ENCODE data around the gene KIAA0586. TPM values are rescaled to one million over a fixed set of nuclear protein-coding genes. Genes with fewer than 3 reads are reported as not detected.
A peak's percentile ranks its signal among the peaks of the same experiment; 100 is the strongest.

The KIAA0586 gene
- total RNA-seq, 1 donor from 2014 or later = 20.1 TPM

DNA sequence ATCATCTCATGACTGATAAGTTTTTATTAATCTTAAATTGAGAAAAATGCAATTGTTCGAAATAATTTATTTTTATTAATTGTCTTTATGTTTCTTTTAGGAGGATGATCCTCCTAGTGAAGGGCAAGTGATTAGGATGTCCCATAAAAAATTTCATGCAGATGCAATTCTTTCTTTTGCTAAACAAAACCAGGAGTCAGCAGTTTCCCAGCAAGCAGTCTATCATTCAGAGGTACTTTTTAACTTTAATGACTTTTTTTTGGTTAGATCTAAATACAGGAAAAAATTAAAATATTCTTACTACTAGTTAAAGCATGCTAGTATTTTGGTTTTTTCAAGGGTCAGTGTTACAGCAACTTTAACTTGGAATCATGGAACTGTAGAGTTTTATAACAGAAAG is 64.5 kb downstream of the KIAA0586 start:
- H3K27me3 ChIP-seq (ENCODE audit: insufficient read depth, low read length) = no peaks in the 10 kb centered on the region
- H3K27ac ChIP-seq (ENCODE audit: low read depth, low read length) = no peak overlapping the region
- H4K20me1 ChIP-seq (ENCODE audit: insufficient read depth, low read length) = no peaks in the 10 kb centered on the region
- Mint-ChIP-seq H3K9me3 (ENCODE audit: unreplicated experiment) (no peaks in the 10 kb centered on the region), H3K4me1 (ENCODE audit: low read depth, unreplicated experiment) (peaks cover 8% of the 10 kb centered on the region), H3K27ac (ENCODE audit: unreplicated experiment) (no peak overlapping the region), H3K4me3 (ENCODE audit: unreplicated experiment) (no peak overlapping the region), H3K36me3 (ENCODE audit: low read depth, unreplicated experiment) (peaks cover 2% of the 10 kb centered on the region), H3K27me3 (ENCODE audit: low read depth, unreplicated experiment) (no peaks in the 10 kb centered on the region)
- no peak overlapping the region for H2AFZ ChIP-seq (ENCODE audit: low read depth, low read length)
- TF ChIP-seq EZH2 (IDR thresholded peaks at IDR 0.05; ENCODE audit: insufficient read depth, low read length) = no peak
- TF ChIP-seq, protein P1, sequence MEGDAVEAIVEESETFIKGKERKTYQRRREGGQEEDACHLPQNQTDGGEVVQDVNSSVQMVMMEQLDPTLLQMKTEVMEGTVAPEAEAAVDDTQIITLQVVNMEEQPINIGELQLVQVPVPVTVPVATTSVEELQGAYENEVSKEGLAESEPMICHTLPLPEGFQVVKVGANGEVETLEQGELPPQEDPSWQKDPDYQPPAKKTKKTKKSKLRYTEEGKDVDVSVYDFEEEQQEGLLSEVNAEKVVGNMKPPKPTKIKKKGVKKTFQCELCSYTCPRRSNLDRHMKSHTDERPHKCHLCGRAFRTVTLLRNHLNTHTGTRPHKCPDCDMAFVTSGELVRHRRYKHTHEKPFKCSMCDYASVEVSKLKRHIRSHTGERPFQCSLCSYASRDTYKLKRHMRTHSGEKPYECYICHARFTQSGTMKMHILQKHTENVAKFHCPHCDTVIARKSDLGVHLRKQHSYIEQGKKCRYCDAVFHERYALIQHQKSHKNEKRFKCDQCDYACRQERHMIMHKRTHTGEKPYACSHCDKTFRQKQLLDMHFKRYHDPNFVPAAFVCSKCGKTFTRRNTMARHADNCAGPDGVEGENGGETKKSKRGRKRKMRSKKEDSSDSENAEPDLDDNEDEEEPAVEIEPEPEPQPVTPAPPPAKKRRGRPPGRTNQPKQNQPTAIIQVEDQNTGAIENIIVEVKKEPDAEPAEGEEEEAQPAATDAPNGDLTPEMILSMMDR (IDR thresholded peaks at IDR 0.05; ENCODE audit: insufficient read depth, low read depth, low read length) = no peak
- no peaks in the 10 kb centered on the region for H3K9me3 ChIP-seq (ENCODE audit: insufficient read depth, low read depth, low read length)
- no peak overlapping the region for H3K9ac ChIP-seq (ENCODE audit: low read length)
- DNase-seq (ENCODE audit: low read depth) (no peak), FAIRE-seq (no peak)
- H3K79me2 ChIP-seq (ENCODE audit: insufficient read depth, low read length) = no peaks in the 10 kb centered on the region
- H3K4me1 ChIP-seq (ENCODE audit: insufficient read depth, low read length) = peaks cover 9% of the 10 kb centered on the region
- peaks cover 8% of the 10 kb centered on the region for H3K36me3 ChIP-seq (ENCODE audit: insufficient read depth, low read length)
- peak overlapping the region; percentile 16 for H3K4me2 ChIP-seq (ENCODE audit: low read length)
- H3K4me3 ChIP-seq (ENCODE audit: insufficient read depth, low read depth, low read length) = no peak overlapping the region

DNA sequence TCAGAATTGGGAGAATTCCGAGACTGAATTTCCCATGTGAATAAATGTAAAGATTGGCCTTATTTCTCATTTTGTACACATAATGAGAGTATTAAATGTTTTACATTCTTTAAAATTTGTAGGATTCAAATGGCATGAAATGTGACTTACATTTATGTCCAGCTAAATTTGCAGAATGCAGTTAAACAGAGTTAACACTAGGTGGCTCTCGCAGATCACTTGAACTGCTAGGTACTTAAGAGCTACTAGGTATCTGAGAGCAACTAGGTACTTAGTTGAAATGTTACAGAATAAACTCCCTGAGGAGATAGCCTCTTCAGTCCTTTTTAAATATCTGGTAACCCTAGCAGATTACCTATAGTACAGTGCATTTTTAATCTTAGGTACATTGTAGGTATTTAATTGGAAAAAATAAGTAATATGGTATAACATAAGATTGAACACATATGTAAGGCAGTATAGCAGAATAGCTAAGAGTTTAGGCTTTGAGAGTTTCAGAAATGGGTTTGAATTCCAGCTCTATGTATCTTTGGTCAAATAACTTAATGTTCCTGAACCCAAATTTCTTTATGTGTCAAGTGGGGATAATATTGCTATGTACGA is 73.8 kb downstream of the KIAA0586 start:
- H3K36me3 Mint-ChIP-seq (ENCODE audit: low read depth, unreplicated experiment) = no peaks in the 10 kb centered on the region
- Histone ChIP-seq H4K20me1 (ENCODE audit: insufficient read depth, low read length) (no peaks in the 10 kb centered on the region), H3K27ac (ENCODE audit: low read depth, low read length) (no peak overlapping the region), H3K9me3 (ENCODE audit: insufficient read depth, low read depth, low read length) (no peaks in the 10 kb centered on the region), H3K9ac (ENCODE audit: low read length) (no peak overlapping the region), H3K4me1 (ENCODE audit: insufficient read depth, low read length) (no peaks in the 10 kb centered on the region), H3K79me2 (ENCODE audit: insufficient read depth, low read length) (no peaks in the 10 kb centered on the region), H3K36me3 (ENCODE audit: insufficient read depth, low read length) (peaks cover 9% of the 10 kb centered on the region), H3K4me3 (ENCODE audit: insufficient read depth, low read depth, low read length) (no peak overlapping the region), H2AFZ (ENCODE audit: low read depth, low read length) (no peak overlapping the region), H3K27me3 (ENCODE audit: insufficient read depth, low read length) (no peaks in the 10 kb centered on the region), H3K4me2 (ENCODE audit: low read length) (no peak overlapping the region)
- H3K27me3 Mint-ChIP-seq (ENCODE audit: low read depth, unreplicated experiment) = no peaks in the 10 kb centered on the region
- H3K27ac Mint-ChIP-seq (ENCODE audit: unreplicated experiment) = no peak overlapping the region
- H3K9me3 Mint-ChIP-seq (ENCODE audit: unreplicated experiment) = no peaks in the 10 kb centered on the region
- no peaks in the 10 kb centered on the region for H3K4me1 Mint-ChIP-seq (ENCODE audit: low read depth, unreplicated experiment)
- DNase-seq (ENCODE audit: low read depth) (peak; percentile 67), FAIRE-seq (peak; percentile 95)
- TF ChIP-seq EZH2 (IDR thresholded peaks at IDR 0.05; ENCODE audit: insufficient read depth, low read length) = no peak
- TF ChIP-seq, protein P1 (IDR thresholded peaks at IDR 0.05; ENCODE audit: insufficient read depth, low read depth, low read length) = peak; percentile 95
- H3K4me3 Mint-ChIP-seq (ENCODE audit: unreplicated experiment) = no peak overlapping the region

DNA sequence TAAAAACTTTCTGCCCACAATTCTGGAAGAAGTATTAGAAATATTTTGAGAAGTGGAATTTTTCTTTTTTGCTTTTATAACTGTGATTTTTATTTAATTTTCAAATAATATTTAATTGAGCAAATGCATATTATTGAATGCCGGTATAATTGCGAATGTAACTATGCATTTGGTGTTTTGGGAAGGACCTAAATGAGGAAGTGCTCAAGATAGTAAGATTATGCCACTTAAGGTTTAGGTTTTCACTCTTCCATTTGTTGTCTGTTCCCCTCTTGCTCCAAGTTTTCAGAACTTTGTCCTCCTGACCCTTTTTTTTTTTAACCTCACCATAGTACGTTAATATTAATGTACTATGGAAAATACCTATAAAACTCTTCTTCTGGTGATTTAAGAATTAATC is 85.8 kb downstream of the KIAA0586 start:
- H3K27me3 ChIP-seq (ENCODE audit: insufficient read depth, low read length) = no peaks in the 10 kb centered on the region
- H3K4me3 ChIP-seq (ENCODE audit: insufficient read depth, low read depth, low read length) = no peak overlapping the region
- no peaks in the 10 kb centered on the region for H3K79me2 ChIP-seq (ENCODE audit: insufficient read depth, low read length)
- Mint-ChIP-seq H3K4me3 (ENCODE audit: unreplicated experiment) (no peak overlapping the region), H3K27ac (ENCODE audit: unreplicated experiment) (no peak overlapping the region), H3K4me1 (ENCODE audit: low read depth, unreplicated experiment) (no peaks in the 10 kb centered on the region), H3K36me3 (ENCODE audit: low read depth, unreplicated experiment) (peaks cover 6% of the 10 kb centered on the region), H3K9me3 (ENCODE audit: unreplicated experiment) (no peaks in the 10 kb centered on the region), H3K27me3 (ENCODE audit: low read depth, unreplicated experiment) (no peaks in the 10 kb centered on the region)
- FAIRE-seq (no peak), DNase-seq (ENCODE audit: low read depth) (no peak)
- no peaks in the 10 kb centered on the region for H3K9me3 ChIP-seq (ENCODE audit: insufficient read depth, low read depth, low read length)
- no peaks in the 10 kb centered on the region for H3K36me3 ChIP-seq (ENCODE audit: insufficient read depth, low read length)
- no peaks in the 10 kb centered on the region for H4K20me1 ChIP-seq (ENCODE audit: insufficient read depth, low read length)
- H3K4me2 ChIP-seq (ENCODE audit: low read length) = no peak overlapping the region
- TF ChIP-seq, protein P1 (IDR thresholded peaks at IDR 0.05; ENCODE audit: insufficient read depth, low read depth, low read length) = no peak
- no peak for TF ChIP-seq EZH2 (IDR thresholded peaks at IDR 0.05; ENCODE audit: insufficient read depth, low read length)
- H3K4me1 ChIP-seq (ENCODE audit: insufficient read depth, low read length) = no peaks in the 10 kb centered on the region
- H3K9ac ChIP-seq (ENCODE audit: low read length) = no peak overlapping the region
- no peak overlapping the region for H2AFZ ChIP-seq (ENCODE audit: low read depth, low read length)
- no peak overlapping the region for H3K27ac ChIP-seq (ENCODE audit: low read depth, low read length)
